WTC11 (cell line): Measurements from ENCODE around the gene RASGRP2. TPM values are rescaled to one million over a fixed set of nuclear protein-coding genes. Genes with fewer than 3 reads are reported as not detected.

Experiments used
- ATAC-seq: fragments of 200-7000 bp; cut with Tn5 transposase; 2 replicates; pipeline ENCODE4 v1.10.0; 2021; ENCODE audit warnings: mild to moderate bottlenecking, moderate library complexity
- CTCF ChIA-PET: fragments of 300-600 bp; sonication (Branson Sonifier 250); formaldehyde crosslinking; loops from one replicate; lab custom pipeline; 2021; ENCODE audit warnings: antibody characterized with exemption; lab: Charles Lee
- POLR2A ChIA-PET: fragments of 350-600 bp; sonication (Branson Sonifier 250); formaldehyde crosslinking; loops from one replicate; lab custom pipeline; 2021; ENCODE audit warnings: antibody characterized with exemption; lab: Charles Lee
- DNase-seq: peaks from one replicate; pipeline ENCODE4 v3.0.0; 2021; ENCODE audit warnings: low spot score
- H3K27ac Mint-ChIP-seq: 2 replicates; pipeline ENCODE4 v1.8.0; 2021; ENCODE audit warnings: mixed read lengths
- H3K27me3 Mint-ChIP-seq: 2 replicates; pipeline ENCODE4 v1.8.0; 2021; ENCODE audit warnings: low read depth, mild to moderate bottlenecking, moderate library complexity, mixed read lengths
- H3K36me3 Mint-ChIP-seq: 2 replicates; pipeline ENCODE4 v1.8.0; 2021; ENCODE audit warnings: mixed read lengths
- H3K4me1 Mint-ChIP-seq: 2 replicates; pipeline ENCODE4 v1.8.0; 2022; ENCODE audit warnings: mixed read lengths
- H3K4me3 Mint-ChIP-seq: 2 replicates; pipeline ENCODE4 v1.8.0; 2021; ENCODE audit warnings: mild to moderate bottlenecking, moderate library complexity, mixed read lengths
- H3K9me3 Mint-ChIP-seq: 2 replicates; pipeline ENCODE4 v1.8.0; 2021; ENCODE audit warnings: mixed read lengths
- CBFB ChIP-seq: sonication (generic); formaldehyde crosslinking; IDR thresholded peaks from 2 replicates; pipeline ENCODE4 v1.8.1; 2022; ENCODE audit warnings: mild to moderate bottlenecking, low read depth, missing genetic modification reagents
- CREM ChIP-seq: sonication (generic); formaldehyde crosslinking; IDR thresholded peaks from 2 replicates; pipeline ENCODE4 v1.8.1; 2022; ENCODE audit warnings: mild to moderate bottlenecking, missing genetic modification reagents, moderate library complexity
- total RNA-seq: library from RNA; stranded (reverse); gene quantifications from 3 replicates; pipeline ENCODE4 v1.2.3, GENCODE V29; 2021
- TF ChIP-seq, protein P1 (sequence below): sonication (generic); formaldehyde crosslinking; IDR thresholded peaks from 2 replicates; pipeline ENCODE4 v1.8.1; 2022; ENCODE audit warnings: missing genetic modification reagents, borderline replicate concordance

The RASGRP2 gene
- total RNA-seq, 1 experiment from 2014 or later: 31.9 TPM

DNA sequence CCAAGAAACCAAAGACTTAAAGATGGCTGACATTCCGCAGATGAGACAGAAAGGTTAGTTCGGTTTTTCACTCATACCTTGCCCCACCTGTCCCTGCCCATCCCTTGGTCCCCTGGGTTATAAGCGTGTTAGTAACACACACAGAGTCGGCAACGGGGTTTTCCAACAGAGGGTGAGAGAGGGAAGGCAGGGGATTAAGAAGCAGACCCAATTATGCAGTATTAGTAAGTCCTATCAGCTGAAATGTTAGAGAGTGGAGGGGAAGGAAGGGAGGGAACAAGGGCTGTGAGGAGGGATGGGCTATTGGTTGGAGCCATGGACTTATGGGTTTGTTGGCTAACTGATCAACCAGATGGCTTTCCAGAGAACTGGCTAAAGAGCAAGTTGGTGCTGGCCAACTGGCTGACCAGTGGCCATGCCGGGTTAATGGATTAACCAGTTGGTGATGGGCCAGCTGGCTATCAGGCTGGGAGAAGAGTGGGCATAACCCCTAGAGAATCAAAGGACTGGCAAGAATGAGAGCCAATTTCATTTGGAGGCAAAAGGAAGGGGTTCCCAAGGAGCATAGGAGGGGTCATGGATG, 66.4 kb downstream of the RASGRP2 start:
- POLR2A ChIA-PET: no interaction called here
- CTCF ChIA-PET: interaction anchor here (1.3 to 1.9 kb wide), 2 partner anchors 11 to 26 kb away, joined by 3 to 9 read pairs; no protein-coding TSS in a partner anchor
- Mint-ChIP-seq H3K27ac (no peak overlapping the region), H3K36me3 (no peaks in the 10 kb centered on the region), H3K9me3 (no peaks in the 10 kb centered on the region), H3K27me3 (peaks cover 66% of the 10 kb centered on the region), H3K4me3 (no peak overlapping the region), H3K4me1 (no peaks in the 10 kb centered on the region)
- no peak for DNase-seq
- no peak for TF ChIP-seq CBFB (CRISPR knock-in tag)
- TF ChIP-seq, protein P1, sequence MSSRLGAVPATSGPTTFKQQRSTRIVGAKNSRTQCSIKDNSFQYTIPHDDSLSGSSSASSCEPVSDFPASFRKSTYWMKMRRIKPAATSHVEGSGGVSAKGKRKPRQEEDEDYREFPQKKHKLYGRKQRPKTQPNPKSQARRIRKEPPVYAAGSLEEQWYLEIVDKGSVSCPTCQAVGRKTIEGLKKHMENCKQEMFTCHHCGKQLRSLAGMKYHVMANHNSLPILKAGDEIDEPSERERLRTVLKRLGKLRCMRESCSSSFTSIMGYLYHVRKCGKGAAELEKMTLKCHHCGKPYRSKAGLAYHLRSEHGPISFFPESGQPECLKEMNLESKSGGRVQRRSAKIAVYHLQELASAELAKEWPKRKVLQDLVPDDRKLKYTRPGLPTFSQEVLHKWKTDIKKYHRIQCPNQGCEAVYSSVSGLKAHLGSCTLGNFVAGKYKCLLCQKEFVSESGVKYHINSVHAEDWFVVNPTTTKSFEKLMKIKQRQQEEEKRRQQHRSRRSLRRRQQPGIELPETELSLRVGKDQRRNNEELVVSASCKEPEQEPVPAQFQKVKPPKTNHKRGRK (CRISPR knock-in tag): 0 out of 2 replicates have a peak, but pooled peaks have one; percentile 31
- TF ChIP-seq CREM (CRISPR knock-in tag): no peak
- ATAC-seq: no peak

Other genes with a start within 250 kb of the RASGRP2 start
- gene SLC22A11, start 188.2 kb downstream of the RASGRP2 start, total RNA-seq: 0.07 TPM in 1 of 3 replicates, not detected in the others
- gene SLC22A12, start 152.9 kb downstream of the RASGRP2 start, total RNA-seq: not detected in 3 replicates
- gene NRXN2, start 20.9 kb downstream of the RASGRP2 start, total RNA-seq: 8.0 to 10.4 TPM (median 8.6 TPM) in 3 replicates
- 6.6 to 8.7 TPM (median 8.2 TPM) in 3 replicates for gene PYGM, start 15.8 kb upstream of the RASGRP2 start, total RNA-seq
- gene SF1, start 34.4 kb upstream of the RASGRP2 start, total RNA-seq: 285 to 314 TPM (median 300 TPM) in 3 replicates
- 24.5 to 31.6 TPM (median 28.3 TPM) in 3 replicates for gene MAP4K2, start 59.1 kb upstream of the RASGRP2 start, total RNA-seq
- 47.1 to 53.3 TPM (median 51.2 TPM) in 3 replicates for gene MEN1, start 66.4 kb upstream of the RASGRP2 start, total RNA-seq
- 14.9 to 21.6 TPM (median 17.3 TPM) in 3 replicates for gene CDC42BPG, start 100.5 kb upstream of the RASGRP2 start, total RNA-seq
- 29.9 to 38.1 TPM (median 35.2 TPM) in 3 replicates for gene EHD1, start 134.5 kb upstream of the RASGRP2 start, total RNA-seq
- 25.2 to 31.4 TPM (median 27.6 TPM) in 3 replicates for gene ATG2A, start 173.1 kb upstream of the RASGRP2 start, total RNA-seq
- gene PPP2R5B, start 180.5 kb upstream of the RASGRP2 start, total RNA-seq: 8.7 to 10.2 TPM (median 9.1 TPM) in 3 replicates
- gene GPHA2, start 191.8 kb upstream of the RASGRP2 start, total RNA-seq: 1.0 to 1.6 TPM (median 1.6 TPM) in 3 replicates
- not detected in 3 replicates for gene MAJIN, start 228.0 kb upstream of the RASGRP2 start, total RNA-seq